K562 (cell line): ENCODE data around the gene HSPA8. TPM values are rescaled to one million over a fixed set of nuclear protein-coding genes. Genes with fewer than 3 reads are reported as not detected.

Source experiments
- FOXJ2 ChIP-seq: fragments of 200-800 bp; sonication (Bioruptor generic); IDR thresholded peaks from 2 replicates; pipeline ENCODE4 v1.6.1; 2016; ENCODE audit warnings: missing genetic modification characterization, missing compliant biosample characterization
- HIVEP1 ChIP-seq: fragments of 250-450 bp; sonication (Bioruptor Pico); IDR thresholded peaks from 2 replicates; pipeline ENCODE4 v1.4.0; 2020; ENCODE audit warnings: mild to moderate bottlenecking
- HMG20A ChIP-seq: fragments of 450-650 bp; formaldehyde crosslinking; conservative IDR thresholded peaks from 2 replicates; pipeline ENCODE4 v1.4.0; 2020; ENCODE audit warnings: mild to moderate bottlenecking, mixed read lengths
- KLF13 ChIP-seq: fragments of 450-650 bp; IDR thresholded peaks from 2 replicates; pipeline ENCODE4 v1.6.1; 2016; ENCODE audit warnings: missing genetic modification characterization, low read depth, mild to moderate bottlenecking, missing compliant biosample characterization, moderate library complexity, borderline replicate concordance
- KLF16 ChIP-seq: IDR thresholded peaks from 2 replicates; pipeline ENCODE4 v1.6.1; 2016; ENCODE audit warnings: antibody characterized with exemption
- L3MBTL2 ChIP-seq: fragments of 450-650 bp; IDR thresholded peaks from 2 replicates; pipeline ENCODE4 v1.6.1; 2016; ENCODE audit warnings: mild to moderate bottlenecking, moderate library complexity
- NFXL1 ChIP-seq: fragments of 450-650 bp; formaldehyde crosslinking; IDR thresholded peaks from 2 replicates; pipeline ENCODE4 v1.4.0; 2021; ENCODE audit warnings: mild to moderate bottlenecking
- RBBP5 ChIP-seq: fragments of 200-600 bp; sonication (generic); IDR thresholded peaks from 2 replicates; pipeline ENCODE4 v1.6.1; 2012; ENCODE audit warnings: borderline replicate concordance, mild to moderate bottlenecking, low read length, control low read depth, inconsistent platforms; ENCODE audit not compliant: insufficient read depth, poor library complexity, severe bottlenecking
- SAFB2 ChIP-seq: fragments of 200-400 bp; formaldehyde crosslinking; IDR thresholded peaks from 2 replicates; pipeline ENCODE4 v1.6.1; 2018; ENCODE audit warnings: borderline replicate concordance, low read length, low read depth, moderate library complexity; ENCODE audit not compliant: severe bottlenecking
- SIN3A ChIP-seq, 2 experiments: fragments of 150-350 bp in 1 of 2; IDR thresholded peaks; 2 replicates each; pipeline ENCODE4 v1.6.1; 2011 to 2016; ENCODE audit warnings: borderline replicate concordance in 2 of 2, low read depth in 2 of 2, low read length in 2 of 2, mild to moderate bottlenecking in 2 of 2, moderate library complexity in 2 of 2; ENCODE audit not compliant: control insufficient read depth in 1 of 2
- SMARCB1 ChIP-seq: IDR thresholded peaks from 2 replicates; pipeline ENCODE4 v1.6.1; 2011; ENCODE audit warnings: improper control_type of control experiment, low read depth; ENCODE audit not compliant: insufficient read length
- ZNF224 ChIP-seq: sonication (generic); formaldehyde crosslinking; IDR thresholded peaks from 2 replicates; pipeline ENCODE4 v1.8.0; 2022; ENCODE audit warnings: mild to moderate bottlenecking, missing genetic modification reagents
- polyA plus RNA-seq, 8 experiments: library from polyadenylated mRNA; depleted of rRNA in 4 of 8; stranded (reverse) in 5 of 8; unstranded in 3 of 8; fragments of >200 nt; fragmentation: Nextera tagmentation in 2 of 8; fragmentation: Illumina TruSeq in 1 of 8; extraction: Ambion mirVana in 2 of 8; extraction: Trizol in 1 of 8; gene quantifications; 2 replicates each; pipeline versions ENCODE4 v1.2.1 to v1.2.3, GENCODE V29; 2011 to 2014; ENCODE audit warnings: inconsistent platforms in 1 of 8, missing spikeins in 1 of 8
- total RNA-seq, 7 experiments: library from RNA; depleted of rRNA in 6 of 7; stranded (reverse); fragments of >200 nt in 6 of 7; fragmentation: Illumina TruSeq in 2 of 7; extraction: Trizol in 2 of 7; gene quantifications; 2 replicates each; pipeline versions ENCODE4 v1.2.1 to v1.2.3, GENCODE V29; 2011 to 2021; ENCODE audit warnings: low replicate concordance in 1 of 7
- TF ChIP-seq, protein P1 (sequence below): fragments of 450-650 bp; IDR thresholded peaks from 2 replicates; pipeline ENCODE4 v1.6.1; 2017; ENCODE audit warnings: antibody characterized with exemption, mild to moderate bottlenecking
- TF ChIP-seq, protein P2 (sequence below), 3 experiments: IDR thresholded peaks in 2 of 3; conservative IDR thresholded peaks in 1 of 3; 2 replicates each; pipeline ENCODE4 v1.5.1; 2011 to 2012; ENCODE audit warnings: low read length in 3 of 3, mild to moderate bottlenecking in 3 of 3, control low read depth in 2 of 3, improper control_type of control experiment in 1 of 3, inconsistent platforms in 1 of 3, low read depth in 1 of 3, mixed read lengths in 1 of 3, moderate library complexity in 1 of 3; ENCODE audit not compliant: insufficient read depth in 2 of 3
- TF ChIP-seq, protein P3 (sequence below): IDR thresholded peaks from 3 replicates; pipeline ENCODE4 v1.6.1; 2011; ENCODE audit warnings: borderline replicate concordance, mild to moderate bottlenecking; ENCODE audit not compliant: insufficient read length, insufficient read depth
- TF ChIP-seq, protein P4 (sequence below): sonication (generic); formaldehyde crosslinking; IDR thresholded peaks from 2 replicates; pipeline ENCODE4 v1.8.0; 2022; ENCODE audit warnings: mild to moderate bottlenecking, missing genetic modification reagents
- TF ChIP-seq, protein P5 (sequence below): sonication (generic); formaldehyde crosslinking; IDR thresholded peaks from 2 replicates; pipeline ENCODE4 v1.5.0; 2020; ENCODE audit warnings: missing genetic modification reagents

The HSPA8 gene
- total and polyA plus RNA-seq, 9 of the 15 experiments (the other 6 are each of a cell fraction or from before 2014, with no cell fraction given), result 1,250 to 3,966 (median 2,773) TPM

DNA sequence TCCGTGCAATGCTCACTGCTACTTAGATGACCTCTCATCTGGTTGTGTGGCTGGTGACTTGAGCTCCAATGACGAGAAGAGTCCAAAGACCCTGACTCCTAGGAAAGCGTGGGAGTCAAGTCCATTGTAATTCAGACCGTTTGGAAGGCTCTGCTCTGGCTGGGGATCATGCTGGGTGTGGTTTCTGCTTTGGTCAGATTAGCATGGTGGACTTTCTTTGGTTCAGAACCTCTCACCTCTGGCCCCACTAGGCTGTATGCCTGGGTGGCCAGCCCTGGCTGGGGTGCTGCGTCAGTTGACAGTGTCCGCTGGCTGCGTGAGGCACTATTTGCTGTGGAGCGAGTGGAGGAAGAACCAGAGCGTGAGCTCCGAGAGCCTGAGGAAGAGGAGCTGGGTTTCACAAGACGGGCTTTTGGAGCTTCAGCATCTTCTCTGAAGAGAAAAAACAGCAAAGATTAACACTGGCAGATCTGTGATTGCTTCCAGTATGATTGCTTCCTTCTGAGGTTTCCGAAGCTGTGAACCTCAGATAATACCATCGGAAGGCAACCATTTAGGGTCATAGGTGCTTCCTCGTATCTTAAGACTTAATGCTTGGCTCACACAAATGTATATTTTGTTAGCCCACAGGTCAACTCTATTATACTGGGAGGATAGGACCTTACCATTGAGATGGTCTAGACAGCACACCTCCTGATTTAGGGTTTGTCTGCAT is 11.6 kb upstream of the HSPA8 start (continued):
- TF ChIP-seq, protein P1, sequence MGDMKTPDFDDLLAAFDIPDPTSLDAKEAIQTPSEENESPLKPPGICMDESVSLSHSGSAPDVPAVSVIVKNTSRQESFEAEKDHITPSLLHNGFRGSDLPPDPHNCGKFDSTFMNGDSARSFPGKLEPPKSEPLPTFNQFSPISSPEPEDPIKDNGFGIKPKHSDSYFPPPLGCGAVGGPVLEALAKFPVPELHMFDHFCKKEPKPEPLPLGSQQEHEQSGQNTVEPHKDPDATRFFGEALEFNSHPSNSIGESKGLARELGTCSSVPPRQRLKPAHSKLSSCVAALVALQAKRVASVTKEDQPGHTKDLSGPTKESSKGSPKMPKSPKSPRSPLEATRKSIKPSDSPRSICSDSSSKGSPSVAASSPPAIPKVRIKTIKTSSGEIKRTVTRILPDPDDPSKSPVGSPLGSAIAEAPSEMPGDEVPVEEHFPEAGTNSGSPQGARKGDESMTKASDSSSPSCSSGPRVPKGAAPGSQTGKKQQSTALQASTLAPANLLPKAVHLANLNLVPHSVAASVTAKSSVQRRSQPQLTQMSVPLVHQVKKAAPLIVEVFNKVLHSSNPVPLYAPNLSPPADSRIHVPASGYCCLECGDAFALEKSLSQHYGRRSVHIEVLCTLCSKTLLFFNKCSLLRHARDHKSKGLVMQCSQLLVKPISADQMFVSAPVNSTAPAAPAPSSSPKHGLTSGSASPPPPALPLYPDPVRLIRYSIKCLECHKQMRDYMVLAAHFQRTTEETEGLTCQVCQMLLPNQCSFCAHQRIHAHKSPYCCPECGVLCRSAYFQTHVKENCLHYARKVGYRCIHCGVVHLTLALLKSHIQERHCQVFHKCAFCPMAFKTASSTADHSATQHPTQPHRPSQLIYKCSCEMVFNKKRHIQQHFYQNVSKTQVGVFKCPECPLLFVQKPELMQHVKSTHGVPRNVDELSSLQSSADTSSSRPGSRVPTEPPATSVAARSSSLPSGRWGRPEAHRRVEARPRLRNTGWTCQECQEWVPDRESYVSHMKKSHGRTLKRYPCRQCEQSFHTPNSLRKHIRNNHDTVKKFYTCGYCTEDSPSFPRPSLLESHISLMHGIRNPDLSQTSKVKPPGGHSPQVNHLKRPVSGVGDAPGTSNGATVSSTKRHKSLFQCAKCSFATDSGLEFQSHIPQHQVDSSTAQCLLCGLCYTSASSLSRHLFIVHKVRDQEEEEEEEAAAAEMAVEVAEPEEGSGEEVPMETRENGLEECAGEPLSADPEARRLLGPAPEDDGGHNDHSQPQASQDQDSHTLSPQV, result no peak
- TF ChIP-seq KLF13 (tag) (no peak), SAFB2 (no peak), SIN3A (IDR thresholded peaks at IDR 0.05; ENCODE audit: borderline replicate concordance in 2 of 2, control insufficient read depth in 1 of 2, low read depth in 2 of 2, low read length in 2 of 2) (no peak), ZNF224 (CRISPR knock-in tag) (no peak), RBBP5 (no peak), SMARCB1 (no peak), L3MBTL2 (no peak), HIVEP1 (no peak), FOXJ2 (tag) (no peak), NFXL1 (CRISPR knock-in tag) (no peak), HMG20A (no peak), KLF16 (0 out of 2 replicates have a peak, but pooled peaks have one; percentile 15)
- TF ChIP-seq, protein P2, sequence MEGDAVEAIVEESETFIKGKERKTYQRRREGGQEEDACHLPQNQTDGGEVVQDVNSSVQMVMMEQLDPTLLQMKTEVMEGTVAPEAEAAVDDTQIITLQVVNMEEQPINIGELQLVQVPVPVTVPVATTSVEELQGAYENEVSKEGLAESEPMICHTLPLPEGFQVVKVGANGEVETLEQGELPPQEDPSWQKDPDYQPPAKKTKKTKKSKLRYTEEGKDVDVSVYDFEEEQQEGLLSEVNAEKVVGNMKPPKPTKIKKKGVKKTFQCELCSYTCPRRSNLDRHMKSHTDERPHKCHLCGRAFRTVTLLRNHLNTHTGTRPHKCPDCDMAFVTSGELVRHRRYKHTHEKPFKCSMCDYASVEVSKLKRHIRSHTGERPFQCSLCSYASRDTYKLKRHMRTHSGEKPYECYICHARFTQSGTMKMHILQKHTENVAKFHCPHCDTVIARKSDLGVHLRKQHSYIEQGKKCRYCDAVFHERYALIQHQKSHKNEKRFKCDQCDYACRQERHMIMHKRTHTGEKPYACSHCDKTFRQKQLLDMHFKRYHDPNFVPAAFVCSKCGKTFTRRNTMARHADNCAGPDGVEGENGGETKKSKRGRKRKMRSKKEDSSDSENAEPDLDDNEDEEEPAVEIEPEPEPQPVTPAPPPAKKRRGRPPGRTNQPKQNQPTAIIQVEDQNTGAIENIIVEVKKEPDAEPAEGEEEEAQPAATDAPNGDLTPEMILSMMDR (IDR thresholded peaks at IDR 0.05 in 2 of 3, conservative IDR thresholded peaks at IDR 0.05 in 1 of 3; ENCODE audit: insufficient read depth in 2 of 3, low read depth in 1 of 3, low read length in 3 of 3), result no peak
- TF ChIP-seq, protein P3, sequence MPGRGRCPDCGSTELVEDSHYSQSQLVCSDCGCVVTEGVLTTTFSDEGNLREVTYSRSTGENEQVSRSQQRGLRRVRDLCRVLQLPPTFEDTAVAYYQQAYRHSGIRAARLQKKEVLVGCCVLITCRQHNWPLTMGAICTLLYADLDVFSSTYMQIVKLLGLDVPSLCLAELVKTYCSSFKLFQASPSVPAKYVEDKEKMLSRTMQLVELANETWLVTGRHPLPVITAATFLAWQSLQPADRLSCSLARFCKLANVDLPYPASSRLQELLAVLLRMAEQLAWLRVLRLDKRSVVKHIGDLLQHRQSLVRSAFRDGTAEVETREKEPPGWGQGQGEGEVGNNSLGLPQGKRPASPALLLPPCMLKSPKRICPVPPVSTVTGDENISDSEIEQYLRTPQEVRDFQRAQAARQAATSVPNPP, result no peak
- TF ChIP-seq, protein P4, sequence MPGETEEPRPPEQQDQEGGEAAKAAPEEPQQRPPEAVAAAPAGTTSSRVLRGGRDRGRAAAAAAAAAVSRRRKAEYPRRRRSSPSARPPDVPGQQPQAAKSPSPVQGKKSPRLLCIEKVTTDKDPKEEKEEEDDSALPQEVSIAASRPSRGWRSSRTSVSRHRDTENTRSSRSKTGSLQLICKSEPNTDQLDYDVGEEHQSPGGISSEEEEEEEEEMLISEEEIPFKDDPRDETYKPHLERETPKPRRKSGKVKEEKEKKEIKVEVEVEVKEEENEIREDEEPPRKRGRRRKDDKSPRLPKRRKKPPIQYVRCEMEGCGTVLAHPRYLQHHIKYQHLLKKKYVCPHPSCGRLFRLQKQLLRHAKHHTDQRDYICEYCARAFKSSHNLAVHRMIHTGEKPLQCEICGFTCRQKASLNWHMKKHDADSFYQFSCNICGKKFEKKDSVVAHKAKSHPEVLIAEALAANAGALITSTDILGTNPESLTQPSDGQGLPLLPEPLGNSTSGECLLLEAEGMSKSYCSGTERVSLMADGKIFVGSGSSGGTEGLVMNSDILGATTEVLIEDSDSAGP (CRISPR knock-in tag), result no peak
- TF ChIP-seq, protein P5, sequence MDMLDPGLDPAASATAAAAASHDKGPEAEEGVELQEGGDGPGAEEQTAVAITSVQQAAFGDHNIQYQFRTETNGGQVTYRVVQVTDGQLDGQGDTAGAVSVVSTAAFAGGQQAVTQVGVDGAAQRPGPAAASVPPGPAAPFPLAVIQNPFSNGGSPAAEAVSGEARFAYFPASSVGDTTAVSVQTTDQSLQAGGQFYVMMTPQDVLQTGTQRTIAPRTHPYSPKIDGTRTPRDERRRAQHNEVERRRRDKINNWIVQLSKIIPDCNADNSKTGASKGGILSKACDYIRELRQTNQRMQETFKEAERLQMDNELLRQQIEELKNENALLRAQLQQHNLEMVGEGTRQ, result no peak
